IMR-90 (cell line): ENCODE measurements around the gene CACNA1D. TPM values are rescaled to one million over a fixed set of nuclear protein-coding genes. Genes with fewer than 3 reads are reported as not detected.
A peak's percentile ranks its signal among the peaks of the same experiment; 100 is the strongest.

ENCODE experiments used
- ATAC-seq: fragments of 200-7000 bp; cut with Tn5 transposase; 2 replicates; pipeline ENCODE4 v1.9.1; 2020; ENCODE audit warnings: low read depth, mild to moderate bottlenecking, moderate library complexity
- BruUV-seq: library from RNA; stranded (reverse); fragments of 400-500 nt; replicated peaks from 2 replicates; lab custom pipeline; 2021; lab: Mats Ljungman, UMichigan
- CTCF ChIA-PET: fragments of 300-600 bp; formaldehyde crosslinking; extraction: SDS; loops from one replicate; lab custom pipeline; 2021; ENCODE audit warnings: antibody characterized with exemption; lab: Yijun Ruan, JAX
- POLR2A ChIA-PET: fragments of 300-600 bp; sonication (Branson Sonifier 250); formaldehyde crosslinking; loops from one replicate; lab custom pipeline; 2022; ENCODE audit warnings: antibody characterized with exemption; ENCODE audit not compliant: unreplicated experiment; lab: Charles Lee
- DNase-seq: peaks from one replicate; pipeline ENCODE4 v3.0.0; 2013
- H2AFZ ChIP-seq: replicated peaks from 2 replicates; pipeline ENCODE3; 2013; ENCODE audit warnings: low read length, mild to moderate bottlenecking; ENCODE audit not compliant: poor library complexity
- H2AK5ac ChIP-seq: 2 replicates; pipeline ENCODE4 v1.6.1; 2013; ENCODE audit warnings: low read depth, low read length, inconsistent platforms
- H2AK9ac ChIP-seq: replicated peaks from 2 replicates; pipeline ENCODE3; 2013; ENCODE audit warnings: mild to moderate bottlenecking, low read depth, low read length, moderate library complexity; ENCODE audit not compliant: poor library complexity
- H2BK120ac ChIP-seq: 2 replicates; pipeline ENCODE4 v1.6.1; 2013; ENCODE audit warnings: low read depth, low read length, inconsistent platforms
- H2BK15ac ChIP-seq: 3 replicates; pipeline ENCODE4 v1.6.1; 2013; ENCODE audit warnings: low read depth, low read length, inconsistent platforms
- H2BK20ac ChIP-seq: 2 replicates; pipeline ENCODE4 v1.6.1; 2013; ENCODE audit warnings: low read depth, mild to moderate bottlenecking, inconsistent platforms, low read length, moderate library complexity
- H2BK5ac ChIP-seq: 2 replicates; pipeline ENCODE4 v1.6.1; 2013; ENCODE audit warnings: mild to moderate bottlenecking, low read depth, low read length, inconsistent platforms; ENCODE audit not compliant: poor library complexity, severe bottlenecking
- H3K14ac ChIP-seq: replicated peaks from 2 replicates; pipeline ENCODE4 v1.6.1; 2013; ENCODE audit warnings: low read depth, low read length, inconsistent platforms
- H3K18ac ChIP-seq: 2 replicates; pipeline ENCODE4 v1.6.1; 2013; ENCODE audit warnings: low read depth, low read length, control low read depth
- H3K23ac ChIP-seq: 2 replicates; pipeline ENCODE4 v1.6.1; 2013; ENCODE audit warnings: low read depth, low read length, inconsistent platforms
- H3K27ac ChIP-seq: 2 replicates; pipeline ENCODE4 v1.5.1; 2013; ENCODE audit warnings: mild to moderate bottlenecking, control low read depth, low read length; ENCODE audit not compliant: insufficient read depth
- H3K27me3 ChIP-seq: 2 replicates; pipeline ENCODE4 v1.6.1; 2013; ENCODE audit warnings: low read length; ENCODE audit not compliant: control insufficient read depth, insufficient read depth
- H3K36me3 ChIP-seq: 2 replicates; pipeline ENCODE4 v1.6.1; 2013; ENCODE audit warnings: low read length, mixed read lengths; ENCODE audit not compliant: control insufficient read depth, insufficient read depth
- H3K4ac ChIP-seq: 2 replicates; pipeline ENCODE4 v1.6.1; 2013; ENCODE audit warnings: low read depth, low read length, inconsistent platforms
- H3K4me1 ChIP-seq: 2 replicates; pipeline ENCODE4 v1.6.1; 2013; ENCODE audit warnings: low read length, mixed read lengths; ENCODE audit not compliant: control insufficient read depth, insufficient read depth
- H3K4me2 ChIP-seq: 2 replicates; pipeline ENCODE4 v1.6.1; 2013; ENCODE audit warnings: low read depth, mild to moderate bottlenecking, control low read depth, low read length, moderate library complexity
- H3K4me3 ChIP-seq: 2 replicates; pipeline ENCODE4 v1.5.1; 2013; ENCODE audit warnings: low read depth, mild to moderate bottlenecking, control low read depth, low read length, moderate library complexity; ENCODE audit not compliant: insufficient read depth
- H3K56ac ChIP-seq: 2 replicates; pipeline ENCODE4 v1.6.1; 2013; ENCODE audit warnings: low read length, inconsistent platforms; ENCODE audit not compliant: insufficient read depth; ENCODE audit errors: extremely low read depth
- H3K79me1 ChIP-seq, 2 experiments: 2 replicates each; pipeline ENCODE4 v1.6.1; 2013; ENCODE audit warnings: low read length in 2 of 2, inconsistent platforms in 1 of 2, low read depth in 1 of 2
- H3K9ac ChIP-seq: 2 replicates; pipeline ENCODE4 v1.6.1; 2013; ENCODE audit warnings: low read depth, low read length, control low read depth
- H3K9me1 ChIP-seq: 2 replicates; pipeline ENCODE4 v1.6.1; 2013; ENCODE audit warnings: low read length, inconsistent platforms; ENCODE audit not compliant: insufficient read depth
- H3K9me3 ChIP-seq: 2 replicates; pipeline ENCODE4 v1.6.1; 2013; ENCODE audit warnings: low read length; ENCODE audit not compliant: control insufficient read depth, insufficient read depth
- H4K20me1 ChIP-seq: 2 replicates; pipeline ENCODE4 v1.6.1; 2013; ENCODE audit warnings: low read length, inconsistent platforms; ENCODE audit not compliant: insufficient read depth
- H4K5ac ChIP-seq: 2 replicates; pipeline ENCODE4 v1.6.1; 2013; ENCODE audit warnings: mild to moderate bottlenecking, low read depth, low read length, control low read depth
- H4K8ac ChIP-seq, 2 experiments: 2 replicates each; pipeline ENCODE4 v1.6.1; 2013; ENCODE audit warnings: low read depth in 2 of 2, low read length in 2 of 2, control low read depth in 1 of 2, inconsistent platforms in 1 of 2
- H4K91ac ChIP-seq: 2 replicates; pipeline ENCODE4 v1.6.1; 2013; ENCODE audit warnings: low read depth, low read length, inconsistent platforms; ENCODE audit not compliant: insufficient read depth
- BHLHE40 ChIP-seq: fragments of 150-350 bp; IDR thresholded peaks from 2 replicates; pipeline ENCODE4 v1.6.1; 2016; ENCODE audit warnings: mild to moderate bottlenecking, low read depth, low read length
- CEBPB ChIP-seq: IDR thresholded peaks from 2 replicates; pipeline ENCODE4 v1.6.1; 2012; ENCODE audit warnings: low read depth, low read length, improper control_type of control experiment
- CHD1 ChIP-seq: IDR thresholded peaks from 2 replicates; pipeline ENCODE4 v1.6.1; 2012; ENCODE audit warnings: low read depth, low read length, improper control_type of control experiment
- FOS ChIP-seq: fragments of 150-350 bp; IDR thresholded peaks from 2 replicates; pipeline ENCODE4 v1.6.1; 2016; ENCODE audit warnings: low read depth, low read length
- MAFK ChIP-seq: IDR thresholded peaks from 2 replicates; pipeline ENCODE4 v1.6.1; 2012; ENCODE audit warnings: low read depth, low read length, improper control_type of control experiment
- MAZ ChIP-seq: IDR thresholded peaks from 2 replicates; pipeline ENCODE4 v1.6.1; 2012; ENCODE audit warnings: low read depth, mild to moderate bottlenecking, low read length, improper control_type of control experiment, moderate library complexity, borderline replicate concordance
- MXI1 ChIP-seq: IDR thresholded peaks from 2 replicates; pipeline ENCODE4 v1.6.1; 2012; ENCODE audit warnings: low read depth, mild to moderate bottlenecking, low read length, moderate library complexity, borderline replicate concordance
- NFE2L2 ChIP-seq: fragments of 150-350 bp; IDR thresholded peaks from 2 replicates; pipeline ENCODE4 v1.6.1; 2016; ENCODE audit warnings: low read depth, mild to moderate bottlenecking, low read length
- POLR2A ChIP-seq: IDR thresholded peaks from 2 replicates; pipeline ENCODE4 v1.6.1; 2012; ENCODE audit warnings: mild to moderate bottlenecking, low read depth, low read length
- RAD21 ChIP-seq: IDR thresholded peaks from 2 replicates; pipeline ENCODE4 v1.6.1; 2012; ENCODE audit warnings: low read length, improper control_type of control experiment
- RCOR1 ChIP-seq: IDR thresholded peaks from 2 replicates; pipeline ENCODE4 v1.6.1; 2012; ENCODE audit warnings: mild to moderate bottlenecking, low read length, improper control_type of control experiment; ENCODE audit not compliant: insufficient replicate concordance
- RFX5 ChIP-seq: IDR thresholded peaks from 2 replicates; pipeline ENCODE4 v1.8.0; 2012; ENCODE audit warnings: low read depth, mild to moderate bottlenecking, low read length, moderate library complexity
- SMC3 ChIP-seq: fragments of 150-350 bp; IDR thresholded peaks from 2 replicates; pipeline ENCODE4 v1.6.1; 2016; ENCODE audit warnings: low read depth, mild to moderate bottlenecking, antibody characterized with exemption, low read length, moderate library complexity
- WGBS, 2 experiments: methylation state at CpG; one replicate each; pipeline versions ENCODE4 v1.1.5 to v1.1.7; 2013; ENCODE audit warnings: missing lambda C conversion rate in 2 of 2; ENCODE audit not compliant: insufficient read length in 1 of 2; ENCODE audit errors: extremely low coverage in 2 of 2; 5-methylcytosine and 5-hydroxymethylcytosine counted together
- dilution Hi-C: fragments of 300-500 bp; cut with HindIII; formaldehyde crosslinking; loops from one replicate; pipeline ENCODE4 v1.14.3; 2018; ENCODE audit warnings: low sequenced_read_pairs; ENCODE audit not compliant: unreplicated experiment
- in situ Hi-C: fragments of 300-500 bp; cut with MboI; formaldehyde crosslinking; loops from 3 replicates; pipeline ENCODE4 v1.14.3; 2019; ENCODE audit warnings: low sequenced_read_pairs, inconsistent platforms, mixed read lengths
- intact Hi-C: fragments of 100-400 bp; cut with micrococcal nuclease; formaldehyde crosslinking; loops from 2 replicates; pipeline ENCODE4 v1.10.0; 2022
- polyA plus RNA-seq, 3 experiments: library from polyadenylated mRNA; depleted of rRNA; stranded (reverse); fragments of >200 nt; gene quantifications; 2 replicates each; pipeline ENCODE4 v1.2.3, GENCODE V29; 2012; ENCODE audit warnings: low replicate concordance in 1 of 3
- total RNA-seq: library from RNA; depleted of rRNA; stranded (reverse); fragments of >200 nt; gene quantifications from 2 replicates; pipeline ENCODE4 v1.2.3, GENCODE V29; 2012
- TF ChIP-seq, protein P1 (sequence below): fragments of 150-350 bp; IDR thresholded peaks from 2 replicates; pipeline ENCODE4 v1.6.1; 2016; ENCODE audit warnings: low read depth, mild to moderate bottlenecking, low read length, moderate library complexity, borderline replicate concordance
- TF ChIP-seq, protein P2 (sequence below): conservative IDR thresholded peaks from 2 replicates; pipeline ENCODE4 v1.5.1; 2012; ENCODE audit warnings: mild to moderate bottlenecking, low read depth, low read length, improper control_type of control experiment
- TF ChIP-seq, protein P3 (sequence below): fragments of 150-350 bp; IDR thresholded peaks from 2 replicates; pipeline ENCODE4 v1.6.1; 2017; ENCODE audit warnings: mild to moderate bottlenecking, antibody characterized with exemption, low read length, low read depth

The CACNA1D gene
- total and polyA plus RNA-seq, 2 of the 4 experiments (the other 2 are of a cell fraction): 0.07 TPM; not detected in 1

DNA sequence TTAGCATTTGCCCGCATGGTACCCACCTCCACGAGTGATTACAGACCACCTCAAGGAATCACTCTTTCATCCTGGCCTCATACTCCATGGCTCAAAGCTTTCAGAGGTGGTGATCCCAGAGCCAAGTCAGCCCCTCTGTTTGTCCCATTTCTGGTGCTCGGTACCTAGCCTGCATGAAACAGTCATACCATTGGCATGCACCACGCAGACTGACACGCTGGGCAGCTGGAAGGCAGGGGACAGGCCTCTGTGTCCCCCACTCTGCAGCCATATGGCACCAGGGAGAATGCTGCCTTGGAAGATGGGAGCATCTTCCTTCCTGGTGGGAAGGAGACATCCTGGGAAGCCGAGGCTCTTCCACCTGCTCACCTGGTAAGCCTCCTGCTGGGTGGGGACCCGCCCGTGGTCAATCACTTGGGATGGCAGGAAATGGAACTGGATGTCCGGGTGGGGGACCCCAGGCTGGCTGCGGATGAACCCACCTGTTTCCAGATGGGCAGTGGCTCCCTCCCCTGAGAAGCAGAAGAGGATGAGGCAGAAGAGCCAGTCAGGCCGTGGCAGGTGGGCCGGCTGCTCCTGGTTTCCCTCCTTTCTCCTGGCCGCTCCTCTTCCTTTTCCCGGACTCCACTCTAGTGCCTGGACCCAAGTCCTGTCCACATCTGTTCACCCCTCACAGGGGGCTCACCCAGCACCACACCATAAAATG lies 324.9 kb downstream of the CACNA1D start:
- Histone ChIP-seq H3K79me1 (no peaks in the 10 kb centered on the region), H3K4me1 (no peaks in the 10 kb centered on the region), H3K4me3 (no peak overlapping the region), H3K56ac (no peak overlapping the region), H4K8ac (no peak overlapping the region), H3K23ac (no peak overlapping the region), H4K91ac (no peak overlapping the region), H2BK20ac (no peak overlapping the region), H3K9ac (no peak overlapping the region), H4K5ac (no peak overlapping the region), H2AK5ac (no peak overlapping the region), H3K9me1 (no peaks in the 10 kb centered on the region), H3K36me3 (no peaks in the 10 kb centered on the region), H2AK9ac (no peak overlapping the region), H3K14ac (no peak overlapping the region), H3K18ac (no peak overlapping the region), H3K4ac (no peak overlapping the region), H3K4me2 (no peak overlapping the region), H3K27ac (no peak overlapping the region), H3K27me3 (peaks cover 7% of the 10 kb centered on the region), H2BK120ac (no peak overlapping the region), H3K9me3 (no peaks in the 10 kb centered on the region), H4K20me1 (no peaks in the 10 kb centered on the region), H2BK5ac (no peak overlapping the region), H2BK15ac (no peak overlapping the region), H2AFZ (peak overlapping the region; percentile 63)
- WGBS, 2 experiments: 83% methylated on average over 7 of the region's 14 CpGs; no CpG with 5 or more reads in 1 of the 2 experiments
- POLR2A ChIA-PET: no interaction called here
- no peak for DNase-seq
- TF ChIP-seq MAZ (no peak), CEBPB (no peak), MXI1 (no peak), BHLHE40 (no peak), MAFK (no peak), FOS (no peak), CHD1 (no peak), NFE2L2 (no peak), RCOR1 (no peak), SMC3 (no peak), POLR2A (no peak), RAD21 (no peak), RFX5 (no peak)
- TF ChIP-seq, protein P1, sequence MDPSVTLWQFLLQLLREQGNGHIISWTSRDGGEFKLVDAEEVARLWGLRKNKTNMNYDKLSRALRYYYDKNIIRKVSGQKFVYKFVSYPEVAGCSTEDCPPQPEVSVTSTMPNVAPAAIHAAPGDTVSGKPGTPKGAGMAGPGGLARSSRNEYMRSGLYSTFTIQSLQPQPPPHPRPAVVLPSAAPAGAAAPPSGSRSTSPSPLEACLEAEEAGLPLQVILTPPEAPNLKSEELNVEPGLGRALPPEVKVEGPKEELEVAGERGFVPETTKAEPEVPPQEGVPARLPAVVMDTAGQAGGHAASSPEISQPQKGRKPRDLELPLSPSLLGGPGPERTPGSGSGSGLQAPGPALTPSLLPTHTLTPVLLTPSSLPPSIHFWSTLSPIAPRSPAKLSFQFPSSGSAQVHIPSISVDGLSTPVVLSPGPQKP: no peak
- TF ChIP-seq, protein P2, sequence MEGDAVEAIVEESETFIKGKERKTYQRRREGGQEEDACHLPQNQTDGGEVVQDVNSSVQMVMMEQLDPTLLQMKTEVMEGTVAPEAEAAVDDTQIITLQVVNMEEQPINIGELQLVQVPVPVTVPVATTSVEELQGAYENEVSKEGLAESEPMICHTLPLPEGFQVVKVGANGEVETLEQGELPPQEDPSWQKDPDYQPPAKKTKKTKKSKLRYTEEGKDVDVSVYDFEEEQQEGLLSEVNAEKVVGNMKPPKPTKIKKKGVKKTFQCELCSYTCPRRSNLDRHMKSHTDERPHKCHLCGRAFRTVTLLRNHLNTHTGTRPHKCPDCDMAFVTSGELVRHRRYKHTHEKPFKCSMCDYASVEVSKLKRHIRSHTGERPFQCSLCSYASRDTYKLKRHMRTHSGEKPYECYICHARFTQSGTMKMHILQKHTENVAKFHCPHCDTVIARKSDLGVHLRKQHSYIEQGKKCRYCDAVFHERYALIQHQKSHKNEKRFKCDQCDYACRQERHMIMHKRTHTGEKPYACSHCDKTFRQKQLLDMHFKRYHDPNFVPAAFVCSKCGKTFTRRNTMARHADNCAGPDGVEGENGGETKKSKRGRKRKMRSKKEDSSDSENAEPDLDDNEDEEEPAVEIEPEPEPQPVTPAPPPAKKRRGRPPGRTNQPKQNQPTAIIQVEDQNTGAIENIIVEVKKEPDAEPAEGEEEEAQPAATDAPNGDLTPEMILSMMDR: no peak
- TF ChIP-seq, protein P3, sequence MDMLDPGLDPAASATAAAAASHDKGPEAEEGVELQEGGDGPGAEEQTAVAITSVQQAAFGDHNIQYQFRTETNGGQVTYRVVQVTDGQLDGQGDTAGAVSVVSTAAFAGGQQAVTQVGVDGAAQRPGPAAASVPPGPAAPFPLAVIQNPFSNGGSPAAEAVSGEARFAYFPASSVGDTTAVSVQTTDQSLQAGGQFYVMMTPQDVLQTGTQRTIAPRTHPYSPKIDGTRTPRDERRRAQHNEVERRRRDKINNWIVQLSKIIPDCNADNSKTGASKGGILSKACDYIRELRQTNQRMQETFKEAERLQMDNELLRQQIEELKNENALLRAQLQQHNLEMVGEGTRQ: no peak
- CTCF ChIA-PET: no interaction called here
- no peak for ATAC-seq
- intact Hi-C loops (no loop called here), dilution Hi-C loops (no loop called here), in situ Hi-C loops (no loop called here)
- BruUV-seq: no TSS peak
